ENCODE results near the gene APH1A.
"Not testable (repeated sequence)": the region's sequence is repeated elsewhere in the genome, so short reads cannot be mapped to it uniquely, and the experiment has no call there.

Gene APH1A

GRCh38 chr1:150233359-150234308 is 35.2 kb downstream of the APH1A start:
- peak; percentile 74 to 77 for DNase-seq

- not testable (repeated sequence) for DNase-seq
Observed at GRCh38 chr1:150232921-150233320, 35.9 kb downstream of the APH1A start.

GRCh38 chr1:150228246-150228645 is 40.6 kb downstream of the APH1A start:
- not testable (repeated sequence) for DNase-seq

GRCh38 chr1:150227228-150227627 is 41.6 kb downstream of the APH1A start:
- no peak for DNase-seq

- DNase-seq, result no peak
Observed at GRCh38 chr1:150226486-150226885, 42.3 kb downstream of the APH1A start.

GRCh38 chr1:150225546-150225945 is 43.3 kb downstream of the APH1A start:
- no peak for DNase-seq

- no peak for DNase-seq
Observed at GRCh38 chr1:150224983-150225382, 43.8 kb downstream of the APH1A start.

- peak; percentile 27 to 38 for DNase-seq
Observed at GRCh38 chr1:150221552-150221951, 47.3 kb downstream of the APH1A start.

- DNase-seq, result not testable (repeated sequence)
Observed at GRCh38 chr1:150215855-150216254, 53.0 kb downstream of the APH1A start.

Measured in AML-193 (cell line).